Progenitor cell of endocrine pancreas (in vitro differentiated cells): ENCODE measurements around the gene ERBB4. TPM values are rescaled to one million over a fixed set of nuclear protein-coding genes. Genes with fewer than 3 reads are reported as not detected.

Source experiments
- DNase-seq: peaks from one replicate; pipeline ENCODE4 v3.0.0; 2021; ENCODE audit warnings: low spot score; ENCODE audit not compliant: unreplicated experiment
- H3K27ac Mint-ChIP-seq: 2 replicates; pipeline ENCODE4 v1.8.0; 2021; ENCODE audit warnings: mild to moderate bottlenecking, moderate library complexity, mixed read lengths
- H3K27me3 Mint-ChIP-seq: 2 replicates; pipeline ENCODE4 v1.8.0; 2021; ENCODE audit warnings: mixed read lengths
- H3K36me3 Mint-ChIP-seq: 2 replicates; pipeline ENCODE4 v1.8.0; 2022; ENCODE audit warnings: mixed read lengths; ENCODE audit not compliant: insufficient read depth
- H3K4me1 Mint-ChIP-seq: 2 replicates; pipeline ENCODE4 v1.8.0; 2021; ENCODE audit warnings: low read depth, mixed read lengths
- H3K4me3 Mint-ChIP-seq: 2 replicates; pipeline ENCODE4 v1.8.0; 2021; ENCODE audit warnings: low read depth, mild to moderate bottlenecking, moderate library complexity, mixed read lengths
- H3K9me3 Mint-ChIP-seq: 2 replicates; pipeline ENCODE4 v1.8.0; 2021; ENCODE audit warnings: low read depth, mixed read lengths
- CTCF ChIP-seq: fragments of 200-600 bp; sonication (generic); IDR thresholded peaks from one replicate; pipeline ENCODE4 v1.5.0; 2021; ENCODE audit warnings: antibody characterized with exemption, mild to moderate bottlenecking; ENCODE audit not compliant: unreplicated experiment
- total RNA-seq: library from RNA; stranded (reverse); gene quantifications from 2 replicates; pipeline ENCODE4 v1.2.1, GENCODE V29; 2021

Gene ERBB4
- total RNA-seq, 1 donor from 2014 or later, result 43.8 TPM

DNA sequence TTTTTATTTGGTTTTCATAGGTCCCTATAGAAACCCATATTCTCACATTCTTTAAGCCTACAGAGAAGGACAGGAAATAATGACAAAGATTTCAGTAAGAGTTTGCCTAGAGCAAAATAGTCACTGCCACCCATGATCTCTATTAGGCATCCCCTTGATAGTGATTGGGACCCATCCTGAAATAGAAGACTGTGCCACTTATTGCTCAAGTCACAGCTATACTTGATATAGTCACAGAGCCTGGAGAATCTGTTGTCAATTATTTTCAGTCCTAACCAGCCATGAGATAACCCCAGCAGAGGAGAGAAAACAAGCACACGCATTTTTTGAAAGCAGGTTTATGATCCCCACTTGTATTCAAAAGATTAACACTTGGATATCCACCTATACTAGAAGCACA lies 8.2 kb downstream of the ERBB4 start:
- Mint-ChIP-seq H3K4me3 (no peak overlapping the region), H3K27me3 (peaks cover 12% of the 10 kb centered on the region), H3K9me3 (no peaks in the 10 kb centered on the region), H3K4me1 (peaks cover 12% of the 10 kb centered on the region), H3K36me3 (no peaks in the 10 kb centered on the region), H3K27ac (no peak overlapping the region)
- DNase-seq, result no peak
- no peak for TF ChIP-seq CTCF

GRCh38 chr2:212528106-212528856 lies 10.3 kb downstream of the ERBB4 start:
- TF ChIP-seq CTCF, result no peak
- H3K9me3 Mint-ChIP-seq, result no peaks in the 10 kb centered on the region
- DNase-seq, result no peak
- no peaks in the 10 kb centered on the region for H3K36me3 Mint-ChIP-seq
- no peaks in the 10 kb centered on the region for H3K27me3 Mint-ChIP-seq
- H3K4me3 Mint-ChIP-seq, result no peak overlapping the region
- peaks cover 10% of the 10 kb centered on the region for H3K4me1 Mint-ChIP-seq
- H3K27ac Mint-ChIP-seq, result no peak overlapping the region

- DNase-seq, result no peak
- H3K36me3 Mint-ChIP-seq, result no peaks in the 10 kb centered on the region
- no peak for TF ChIP-seq CTCF
- H3K27ac Mint-ChIP-seq, result no peak overlapping the region
- peaks cover 10% of the 10 kb centered on the region for H3K4me1 Mint-ChIP-seq
- H3K27me3 Mint-ChIP-seq, result no peaks in the 10 kb centered on the region
- H3K4me3 Mint-ChIP-seq, result no peak overlapping the region
- H3K9me3 Mint-ChIP-seq, result no peaks in the 10 kb centered on the region
These were observed 12.5 kb downstream of the ERBB4 start for GRCh38 chr2:212526059-212526458.

DNA sequence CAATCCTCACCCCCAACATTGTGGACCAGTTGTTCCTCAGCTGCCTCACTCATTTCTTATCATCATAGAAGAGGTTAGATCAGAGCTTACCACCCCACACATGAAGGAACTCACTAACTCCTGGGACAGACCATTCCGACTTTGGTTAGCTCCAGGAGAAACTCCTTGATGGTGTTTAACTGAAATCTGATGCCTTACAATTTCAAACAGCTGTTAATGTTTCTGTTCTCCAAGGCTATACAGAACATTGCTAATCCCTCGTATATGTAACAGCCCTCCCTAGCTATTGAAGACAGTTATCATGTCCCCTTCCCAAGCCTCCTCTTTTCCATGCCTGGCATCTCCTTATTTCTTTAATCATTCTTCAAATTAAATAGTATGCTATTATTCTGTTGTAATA lies 14.8 kb downstream of the ERBB4 start:
- no peak for DNase-seq
- no peak overlapping the region for H3K4me3 Mint-ChIP-seq
- no peak overlapping the region for H3K27ac Mint-ChIP-seq
- H3K27me3 Mint-ChIP-seq, result no peaks in the 10 kb centered on the region
- H3K36me3 Mint-ChIP-seq, result no peaks in the 10 kb centered on the region
- peaks cover 12% of the 10 kb centered on the region for H3K4me1 Mint-ChIP-seq
- no peaks in the 10 kb centered on the region for H3K9me3 Mint-ChIP-seq
- TF ChIP-seq CTCF, result no peak

GRCh38 chr2:212520340-212520739 lies 18.3 kb downstream of the ERBB4 start:
- H3K27me3 Mint-ChIP-seq, result no peaks in the 10 kb centered on the region
- H3K4me3 Mint-ChIP-seq, result no peak overlapping the region
- DNase-seq, result no peak
- no peaks in the 10 kb centered on the region for H3K36me3 Mint-ChIP-seq
- H3K9me3 Mint-ChIP-seq, result no peaks in the 10 kb centered on the region
- H3K27ac Mint-ChIP-seq, result no peak overlapping the region
- H3K4me1 Mint-ChIP-seq, result peaks cover 13% of the 10 kb centered on the region
- peak; percentile 36 for TF ChIP-seq CTCF
